H1 (cell line): ENCODE measurements around the gene ADGRB3.
"Not testable (repeated sequence)": the region's sequence is repeated elsewhere in the genome, so short reads cannot be mapped to it uniquely, and the experiment has no call there.

Source experiments
- GABPA ChIP-seq: IDR thresholded peaks from 2 replicates; pipeline ENCODE4 v1.6.1; 2011; ENCODE audit warnings: mild to moderate bottlenecking, low read length, moderate library complexity, borderline replicate concordance; ENCODE audit not compliant: insufficient read depth
- SRF ChIP-seq: IDR thresholded peaks from 2 replicates; pipeline ENCODE4 v1.6.1; 2011; ENCODE audit warnings: mild to moderate bottlenecking, low read depth, low read length, moderate library complexity
- TF ChIP-seq, protein P1 (sequence below), 3 experiments: IDR thresholded peaks; 1 replicate in 2 of 3; 2 replicates in 1 of 3; pipeline versions ENCODE4 v1.5.1 to v1.6.1; 2011; ENCODE audit warnings: low read length in 3 of 3, mild to moderate bottlenecking in 3 of 3, inconsistent platforms in 2 of 3, low read depth in 1 of 3, moderate library complexity in 1 of 3; ENCODE audit not compliant: insufficient read depth in 1 of 3; ENCODE audit errors: control extremely low read depth in 1 of 3

GRCh38 chr6:68676094-68676493 lies 41.0 kb downstream of the ADGRB3 start:
- not testable (repeated sequence) for TF ChIP-seq GABPA, SRF
- TF ChIP-seq, protein P1, sequence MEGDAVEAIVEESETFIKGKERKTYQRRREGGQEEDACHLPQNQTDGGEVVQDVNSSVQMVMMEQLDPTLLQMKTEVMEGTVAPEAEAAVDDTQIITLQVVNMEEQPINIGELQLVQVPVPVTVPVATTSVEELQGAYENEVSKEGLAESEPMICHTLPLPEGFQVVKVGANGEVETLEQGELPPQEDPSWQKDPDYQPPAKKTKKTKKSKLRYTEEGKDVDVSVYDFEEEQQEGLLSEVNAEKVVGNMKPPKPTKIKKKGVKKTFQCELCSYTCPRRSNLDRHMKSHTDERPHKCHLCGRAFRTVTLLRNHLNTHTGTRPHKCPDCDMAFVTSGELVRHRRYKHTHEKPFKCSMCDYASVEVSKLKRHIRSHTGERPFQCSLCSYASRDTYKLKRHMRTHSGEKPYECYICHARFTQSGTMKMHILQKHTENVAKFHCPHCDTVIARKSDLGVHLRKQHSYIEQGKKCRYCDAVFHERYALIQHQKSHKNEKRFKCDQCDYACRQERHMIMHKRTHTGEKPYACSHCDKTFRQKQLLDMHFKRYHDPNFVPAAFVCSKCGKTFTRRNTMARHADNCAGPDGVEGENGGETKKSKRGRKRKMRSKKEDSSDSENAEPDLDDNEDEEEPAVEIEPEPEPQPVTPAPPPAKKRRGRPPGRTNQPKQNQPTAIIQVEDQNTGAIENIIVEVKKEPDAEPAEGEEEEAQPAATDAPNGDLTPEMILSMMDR (IDR thresholded peaks at IDR 0.05; ENCODE audit: control extremely low read depth in 1 of 3, insufficient read depth in 1 of 3, low read depth in 1 of 3, low read length in 3 of 3) = not testable (repeated sequence)
